Endothelial cell of umbilical vein (primary cell): Measurements from ENCODE around the gene TRIM32. TPM values are rescaled to one million over a fixed set of nuclear protein-coding genes. Genes with fewer than 3 reads are reported as not detected.

Source experiments
- BruUV-seq: library from RNA; stranded (reverse); fragments of 400-500 nt; replicated peaks from 2 replicates; lab custom pipeline; 2021; lab: Mats Ljungman, UMichigan
- CTCF ChIA-PET: fragments of 300-600, 350-600 bp; sonication (Branson Sonifier 250); formaldehyde crosslinking; loops from one replicate; lab custom pipeline; 2021; ENCODE audit warnings: antibody characterized with exemption, inconsistent platforms; lab: Charles Lee
- POLR2A ChIA-PET: fragments of 300-600, 350-600 bp; sonication (Branson Sonifier 250); formaldehyde crosslinking; loops from one replicate; lab custom pipeline; 2021; ENCODE audit warnings: antibody characterized with exemption, inconsistent platforms; lab: Charles Lee
- DNase-seq: peaks from one replicate; pipeline ENCODE4 v3.0.0-alpha.2; 2011; ENCODE audit warnings: low read depth, low spot score
- FAIRE-seq: peaks from 2 replicates; lab custom pipeline; 2011; peaks lifted over from hg19 to GRCh38; lab: Jason Lieb, UNC
- H2AFZ ChIP-seq: 2 replicates; pipeline ENCODE4 v1.6.0; 2012; ENCODE audit warnings: low read depth, low read length, control low read depth, inconsistent platforms
- H3K27ac ChIP-seq: 2 replicates; pipeline ENCODE4 v1.5.1; 2011; ENCODE audit warnings: low read depth, mild to moderate bottlenecking, control low read depth, low read length, moderate library complexity; ENCODE audit not compliant: insufficient read depth
- H3K27me3 ChIP-seq, 2 experiments: 2 replicates each; pipeline versions ENCODE4 v1.6.0 to v1.6.1; 2011; ENCODE audit warnings: low read length in 2 of 2, mixed read lengths in 1 of 2; ENCODE audit not compliant: control insufficient read depth in 2 of 2, insufficient read depth in 2 of 2
- H3K36me3 ChIP-seq, 2 experiments: 2 replicates in 1 of 2; 3 replicates in 1 of 2; pipeline ENCODE4 v1.5.1; 2011; ENCODE audit warnings: low read length in 2 of 2, mild to moderate bottlenecking in 1 of 2, moderate library complexity in 1 of 2; ENCODE audit not compliant: control insufficient read depth in 2 of 2, insufficient read depth in 2 of 2; ENCODE audit errors: extremely low read depth in 1 of 2
- H3K4me1 ChIP-seq: 3 replicates; pipeline ENCODE4 v1.5.1; 2011; ENCODE audit warnings: mild to moderate bottlenecking, low read length; ENCODE audit not compliant: control insufficient read depth, insufficient read depth; ENCODE audit errors: extremely low read depth
- H3K4me2 ChIP-seq: 2 replicates; pipeline ENCODE4 v1.6.1; 2011; ENCODE audit warnings: low read length, control low read depth, mixed read lengths; ENCODE audit not compliant: insufficient read depth
- H3K4me3 ChIP-seq, 3 experiments: fragments of 200-600 bp in 1 of 3; sonication (generic), shearing (Covaris generic) in 1 of 3; replicated peaks in 1 of 3; 2 replicates each; pipeline ENCODE4 v1.5.1; 2011 to 2016; ENCODE audit warnings: control low read depth in 3 of 3, low read length in 3 of 3, mild to moderate bottlenecking in 2 of 3, inconsistent platforms in 1 of 3, low read depth in 1 of 3, moderate library complexity in 1 of 3; ENCODE audit not compliant: insufficient read depth in 1 of 3
- H3K79me2 ChIP-seq: 2 replicates; pipeline ENCODE4 v1.6.0; 2012; ENCODE audit warnings: low read length, inconsistent platforms; ENCODE audit not compliant: control insufficient read depth, insufficient read depth
- H3K9ac ChIP-seq: replicated peaks from 2 replicates; pipeline ENCODE3; 2011; ENCODE audit warnings: low read length, control low read depth; ENCODE audit not compliant: insufficient read depth; ENCODE audit errors: extremely low read depth
- H3K9me1 ChIP-seq: replicated peaks from 3 replicates; pipeline ENCODE4 v1.6.0; 2011; ENCODE audit warnings: mild to moderate bottlenecking, low read length; ENCODE audit not compliant: control insufficient read depth, insufficient read depth; ENCODE audit errors: extremely low read depth
- H3K9me3 ChIP-seq: replicated peaks from 2 replicates; pipeline ENCODE4 v1.5.1; 2012; ENCODE audit warnings: low read length, inconsistent platforms; ENCODE audit not compliant: control insufficient read depth, insufficient read depth
- H4K20me1 ChIP-seq: replicated peaks from 2 replicates; pipeline ENCODE3; 2011; ENCODE audit warnings: mild to moderate bottlenecking, low read length; ENCODE audit not compliant: control insufficient read depth, insufficient read depth; ENCODE audit errors: extremely low read depth
- EZH2 ChIP-seq: IDR thresholded peaks from 2 replicates; pipeline ENCODE4 v1.6.1; 2012; ENCODE audit warnings: borderline replicate concordance, low read depth, mild to moderate bottlenecking, moderate library complexity, low read length, inconsistent platforms; ENCODE audit not compliant: severe bottlenecking
- FOS ChIP-seq: IDR thresholded peaks from 2 replicates; pipeline ENCODE4 v1.6.1; 2011; ENCODE audit warnings: mild to moderate bottlenecking, low read length, moderate library complexity, borderline replicate concordance; ENCODE audit not compliant: insufficient read depth
- GATA2 ChIP-seq: IDR thresholded peaks from 2 replicates; pipeline ENCODE4 v1.7.0; 2011; ENCODE audit warnings: low read depth, mild to moderate bottlenecking, moderate library complexity, mixed read lengths, low read length; ENCODE audit not compliant: insufficient read length, insufficient read depth
- JUN ChIP-seq: IDR thresholded peaks from 2 replicates; pipeline ENCODE4 v1.6.1; 2011; ENCODE audit warnings: borderline replicate concordance, low read depth; ENCODE audit not compliant: insufficient read length, insufficient read depth
- MYC ChIP-seq: IDR thresholded peaks from one replicate; pipeline ENCODE4 v1.6.1; 2011; ENCODE audit warnings: mild to moderate bottlenecking, low read depth, low read length
- POLR2A ChIP-seq: IDR thresholded peaks from 2 replicates; pipeline ENCODE4 v1.6.1; 2012; ENCODE audit warnings: low read depth, mild to moderate bottlenecking, control low read depth, low read length
- POLR2AphosphoS5 ChIP-seq: IDR thresholded peaks from 2 replicates; pipeline ENCODE4 v1.6.1; 2012; ENCODE audit warnings: low read depth, mild to moderate bottlenecking, control low read depth, low read length, moderate library complexity; ENCODE audit not compliant: insufficient read depth
- dilution Hi-C: fragments of 300-500 bp; cut with MboI; formaldehyde crosslinking; loops from one replicate; pipeline ENCODE4 v1.15.0; 2019; ENCODE audit warnings: low sequenced_read_pairs; ENCODE audit not compliant: extremely low pct_ligation_motif_present
- intact Hi-C: fragments of 100-400 bp; cut with micrococcal nuclease; formaldehyde crosslinking; loops from one replicate; pipeline ENCODE4 v1.10.0; 2022
- polyA plus RNA-seq, 4 experiments: library from polyadenylated mRNA; depleted of rRNA in 3 of 4; stranded (reverse) in 3 of 4; unstranded in 1 of 4; fragments of >200 nt; gene quantifications; 2 replicates each; pipeline versions ENCODE4 v1.2.1 to v1.2.3, GENCODE V29; 2011 to 2012; ENCODE audit warnings: missing spikeins in 1 of 4
- total RNA-seq: library from RNA; stranded (reverse); gene quantifications from 2 replicates; pipeline ENCODE4 v1.2.3, GENCODE V29; 2021
- TF ChIP-seq, protein P1 (sequence below): IDR thresholded peaks from 2 replicates; pipeline ENCODE4 v1.6.1; 2011; ENCODE audit not compliant: insufficient read depth, insufficient read length
- TF ChIP-seq, protein P2 (sequence below), 2 donors: IDR thresholded peaks; 1 replicate in 1 of 2; 2 replicates in 1 of 2; pipeline ENCODE4 v1.5.1; 2011; ENCODE audit warnings: low read length in 2 of 2, mild to moderate bottlenecking in 2 of 2, moderate library complexity in 2 of 2, control low read depth in 1 of 2, inconsistent platforms in 1 of 2, low read depth in 1 of 2; ENCODE audit not compliant: insufficient read depth in 1 of 2; ENCODE audit errors: extremely low read depth in 1 of 2

Gene TRIM32
- total and polyA plus RNA-seq, 2 donors (not counting 3 experiments of a cell fraction or from before 2014, with no cell fraction given), result 10.8 to 18.4 TPM

GRCh38 chr9:116716438-116716837 is 29.3 kb downstream of the TRIM32 start:
- H2AFZ ChIP-seq, result no peak overlapping the region
- no peak for FAIRE-seq
- H4K20me1 ChIP-seq, result no peaks in the 10 kb centered on the region
- intact Hi-C loops (no loop called here), dilution Hi-C loops (no loop called here)
- H3K9ac ChIP-seq, result no peak overlapping the region
- H3K27ac ChIP-seq, result no peak overlapping the region
- no peaks in the 10 kb centered on the region for H3K36me3 ChIP-seq
- H3K4me2 ChIP-seq, result no peak overlapping the region
- H3K79me2 ChIP-seq, result no peaks in the 10 kb centered on the region
- CTCF ChIA-PET, result no interaction called here
- H3K9me1 ChIP-seq, result no peaks in the 10 kb centered on the region
- no peak for TF ChIP-seq EZH2
- TF ChIP-seq, protein P1, sequence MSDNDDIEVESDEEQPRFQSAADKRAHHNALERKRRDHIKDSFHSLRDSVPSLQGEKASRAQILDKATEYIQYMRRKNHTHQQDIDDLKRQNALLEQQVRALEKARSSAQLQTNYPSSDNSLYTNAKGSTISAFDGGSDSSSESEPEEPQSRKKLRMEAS, result no peak
- no peak for TF ChIP-seq GATA2
- no peak for TF ChIP-seq FOS
- TF ChIP-seq POLR2A, result no peak
- TF ChIP-seq MYC, result no peak
- no peak for TF ChIP-seq POLR2AphosphoS5
- no peak for TF ChIP-seq JUN
- TF ChIP-seq, protein P2, sequence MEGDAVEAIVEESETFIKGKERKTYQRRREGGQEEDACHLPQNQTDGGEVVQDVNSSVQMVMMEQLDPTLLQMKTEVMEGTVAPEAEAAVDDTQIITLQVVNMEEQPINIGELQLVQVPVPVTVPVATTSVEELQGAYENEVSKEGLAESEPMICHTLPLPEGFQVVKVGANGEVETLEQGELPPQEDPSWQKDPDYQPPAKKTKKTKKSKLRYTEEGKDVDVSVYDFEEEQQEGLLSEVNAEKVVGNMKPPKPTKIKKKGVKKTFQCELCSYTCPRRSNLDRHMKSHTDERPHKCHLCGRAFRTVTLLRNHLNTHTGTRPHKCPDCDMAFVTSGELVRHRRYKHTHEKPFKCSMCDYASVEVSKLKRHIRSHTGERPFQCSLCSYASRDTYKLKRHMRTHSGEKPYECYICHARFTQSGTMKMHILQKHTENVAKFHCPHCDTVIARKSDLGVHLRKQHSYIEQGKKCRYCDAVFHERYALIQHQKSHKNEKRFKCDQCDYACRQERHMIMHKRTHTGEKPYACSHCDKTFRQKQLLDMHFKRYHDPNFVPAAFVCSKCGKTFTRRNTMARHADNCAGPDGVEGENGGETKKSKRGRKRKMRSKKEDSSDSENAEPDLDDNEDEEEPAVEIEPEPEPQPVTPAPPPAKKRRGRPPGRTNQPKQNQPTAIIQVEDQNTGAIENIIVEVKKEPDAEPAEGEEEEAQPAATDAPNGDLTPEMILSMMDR (IDR thresholded peaks at IDR 0.05; ENCODE audit: extremely low read depth in 1 of 2, insufficient read depth in 1 of 2, low read depth in 1 of 2, low read length in 2 of 2), result no peak
- no peaks in the 10 kb centered on the region for H3K27me3 ChIP-seq
- BruUV-seq, result no TSS peak
- POLR2A ChIA-PET, result no interaction called here
- H3K4me1 ChIP-seq, result no peaks in the 10 kb centered on the region
- no peaks in the 10 kb centered on the region for H3K9me3 ChIP-seq
- DNase-seq, result no peak
- no peak overlapping the region for H3K4me3 ChIP-seq
